22Rv1 (cell line): Measurements from ENCODE around the gene SNX33.

Experiments
- H3K27ac ChIP-seq: fragments of 450-650 bp; 2 replicates; pipeline ENCODE4 v1.5.1; 2017
- CTCF ChIP-seq: fragments of 450-650 bp; IDR thresholded peaks from 2 replicates; pipeline ENCODE4 v1.5.1; 2017; ENCODE audit warnings: mild to moderate bottlenecking
- ZFX ChIP-seq: fragments of 450-650 bp; IDR thresholded peaks from 2 replicates; pipeline ENCODE4 v1.6.1; 2017; ENCODE audit warnings: antibody characterized with exemption, borderline replicate concordance

Gene SNX33

GRCh38 chr15:75650908-75651809, 3.4 kb downstream of the SNX33 start:
- TF ChIP-seq ZFX (no peak), CTCF (no peak)
- H3K27ac ChIP-seq: no peak overlapping the region

GRCh38 chr15:75651810-75652543, 4.3 kb downstream of the SNX33 start:
- no peak overlapping the region for H3K27ac ChIP-seq
- TF ChIP-seq ZFX (no peak), CTCF (no peak)

- no peak for TF ChIP-seq ZFX
- no peak overlapping the region for H3K27ac ChIP-seq
Measured at GRCh38 chr15:75653347-75653913, 5.7 kb downstream of the SNX33 start.

GRCh38 chr15:75654201-75654907, 6.6 kb downstream of the SNX33 start:
- no peak overlapping the region for H3K27ac ChIP-seq
- no peak for TF ChIP-seq CTCF
- TF ChIP-seq ZFX: no peak

- H3K27ac ChIP-seq: no peak overlapping the region
Measured at GRCh38 chr15:75655931-75656330, 8.2 kb downstream of the SNX33 start.

GRCh38 chr15:75656331-75656730, 8.6 kb downstream of the SNX33 start:
- H3K27ac ChIP-seq: no peak overlapping the region
- TF ChIP-seq CTCF (no peak), ZFX (no peak)

More at GRCh38 chr15:75655931-75656330, 8.2 kb downstream of the SNX33 start:
- TF ChIP-seq CTCF (no peak), ZFX (no peak)

GRCh38 chr15:75656813-75657212, 9.1 kb downstream of the SNX33 start:
- no peak overlapping the region for H3K27ac ChIP-seq
- TF ChIP-seq ZFX (no peak), CTCF (no peak)
